Brain microvascular endothelial cell (primary cell): ENCODE data around the gene CBX4.

Experiments
- DNase-seq: peaks from one replicate; pipeline ENCODE4 v3.0.0-alpha.2; 2020
- H3K27ac ChIP-seq: fragments of 250-450 bp; sonication (Bioruptor Pico); 2 replicates; pipeline ENCODE4 v1.5.1; 2020; ENCODE audit warnings: mild to moderate bottlenecking, moderate library complexity
- H3K27me3 ChIP-seq: fragments of 250-450 bp; sonication (Bioruptor Pico); replicated peaks from 2 replicates; pipeline ENCODE4 v1.5.1; 2020; ENCODE audit warnings: mild to moderate bottlenecking
- H3K36me3 ChIP-seq: fragments of 250-450 bp; sonication (Bioruptor Pico); replicated peaks from 2 replicates; pipeline ENCODE4 v1.5.1; 2020; ENCODE audit warnings: mild to moderate bottlenecking
- H3K4me3 ChIP-seq: 2 replicates; pipeline ENCODE4 v1.5.1; 2011; ENCODE audit warnings: low read depth, mild to moderate bottlenecking, control low read depth, low read length, moderate library complexity
- CTCF ChIP-seq: IDR thresholded peaks from 2 replicates; pipeline ENCODE4 v1.5.1; 2011; ENCODE audit warnings: low read depth, mild to moderate bottlenecking, moderate library complexity, low read length, control low read depth, inconsistent platforms; ENCODE audit errors: missing control alignments
- in situ Hi-C: cut with HindIII; loops from 2 replicates; pipeline ENCODE4 v1.10.0; 2017; ENCODE audit warnings: low sequenced_read_pairs, low pct_ligation_motif_present

CBX4 gene

GRCh38 chr17:79806446-79806760 is 32.8 kb downstream of the CBX4 start:
- DNase-seq = no peak
- in situ Hi-C loops = no loop called here
- TF ChIP-seq CTCF = no peak
- peaks cover 87% of the 10 kb centered on the region for H3K27me3 ChIP-seq
- H3K27ac ChIP-seq = no peak overlapping the region
- no peaks in the 10 kb centered on the region for H3K36me3 ChIP-seq
- no peak overlapping the region for H3K4me3 ChIP-seq

DNA sequence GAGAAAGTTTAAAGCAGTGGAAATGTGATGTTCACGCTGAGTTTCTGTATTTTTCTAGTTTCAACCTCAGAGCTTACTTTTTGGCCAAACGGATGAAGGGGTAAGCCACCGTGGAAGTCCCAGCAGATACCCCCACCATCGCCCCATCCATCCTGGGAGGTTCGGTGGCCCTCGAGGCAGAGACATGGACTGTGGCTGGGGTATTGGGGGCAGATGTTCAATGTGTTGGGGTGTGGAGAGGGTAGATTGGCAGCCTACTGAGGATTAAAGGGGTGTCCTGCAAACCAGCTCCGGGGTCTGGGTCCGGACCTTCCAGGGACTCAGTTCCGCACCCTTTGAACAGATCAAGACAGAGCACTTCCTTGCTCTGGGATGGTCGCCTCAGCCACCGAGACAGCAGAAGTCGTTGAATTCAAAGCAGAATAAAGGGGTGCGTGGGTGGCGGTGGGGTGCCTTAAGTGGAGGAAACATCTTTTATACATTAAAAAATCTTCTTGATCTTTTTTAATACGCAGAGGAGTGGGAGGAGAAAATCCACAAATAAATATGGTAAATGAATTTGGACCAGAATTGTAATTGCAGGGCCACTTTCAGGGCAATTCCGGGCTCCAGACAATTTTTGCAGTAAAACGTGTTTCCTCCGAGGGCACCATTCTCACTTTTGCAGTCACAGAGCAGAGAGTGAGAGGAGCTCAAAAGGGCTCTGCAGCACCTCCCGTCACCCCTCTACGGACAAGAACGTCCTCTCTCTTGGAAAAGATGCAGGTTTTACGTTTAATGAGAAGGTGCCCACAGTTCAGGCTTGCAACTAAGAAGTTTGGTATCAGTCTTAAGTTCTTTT is 34.2 kb downstream of the CBX4 start:
- Histone ChIP-seq H3K27ac (no peak overlapping the region), H3K27me3 (peaks cover 90% of the 10 kb centered on the region), H3K4me3 (no peak overlapping the region), H3K36me3 (no peaks in the 10 kb centered on the region)
- DNase-seq = no peak
- no peak for TF ChIP-seq CTCF
- in situ Hi-C loops = no loop called here

DNA sequence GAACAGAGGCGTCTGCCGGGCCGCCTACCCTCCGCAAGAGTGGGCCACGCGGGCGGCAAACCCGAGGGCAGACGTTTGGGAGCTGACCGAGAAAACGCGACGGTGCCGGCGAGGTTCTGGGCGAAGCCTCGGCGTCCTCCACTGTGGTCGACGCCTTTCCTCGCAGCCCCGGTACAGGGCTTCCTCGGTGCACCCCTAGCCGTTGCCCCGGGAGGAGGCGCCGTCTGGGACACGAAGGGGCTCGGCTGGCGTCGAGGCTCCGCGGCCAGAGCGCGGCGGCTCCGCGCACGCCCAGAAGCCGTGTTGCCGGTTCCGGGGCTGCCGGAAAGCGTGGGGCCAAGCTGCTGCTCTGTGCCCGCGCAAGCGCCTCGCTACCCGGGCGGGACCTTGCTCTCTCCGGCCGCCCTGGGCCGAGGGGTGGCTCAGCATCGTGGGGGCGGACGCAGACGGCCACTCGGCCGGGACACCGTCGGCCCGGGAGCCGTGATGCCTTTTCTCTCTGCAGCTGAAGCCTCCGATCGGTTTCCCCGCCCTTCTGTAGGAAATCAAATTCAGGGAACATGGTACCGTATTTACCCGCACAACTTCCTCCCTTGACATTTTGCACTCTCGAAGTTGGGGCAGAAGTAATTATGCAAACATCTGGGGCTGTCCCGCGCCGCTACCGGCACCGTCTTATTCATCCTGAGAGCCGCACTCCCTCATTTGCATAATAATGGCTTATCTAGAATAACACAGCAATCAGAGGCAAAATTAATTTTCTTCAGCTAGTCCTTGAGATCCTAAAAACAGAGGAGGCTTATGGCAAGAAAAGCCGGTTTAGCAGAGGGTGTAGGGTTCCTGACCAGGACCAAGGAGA is 35.0 kb downstream of the CBX4 start:
- H3K36me3 ChIP-seq = no peaks in the 10 kb centered on the region
- DNase-seq = no peak
- H3K4me3 ChIP-seq = no peak overlapping the region
- H3K27me3 ChIP-seq = peaks cover 96% of the 10 kb centered on the region
- no peak overlapping the region for H3K27ac ChIP-seq
- in situ Hi-C loops = no loop called here
- no peak for TF ChIP-seq CTCF

DNA sequence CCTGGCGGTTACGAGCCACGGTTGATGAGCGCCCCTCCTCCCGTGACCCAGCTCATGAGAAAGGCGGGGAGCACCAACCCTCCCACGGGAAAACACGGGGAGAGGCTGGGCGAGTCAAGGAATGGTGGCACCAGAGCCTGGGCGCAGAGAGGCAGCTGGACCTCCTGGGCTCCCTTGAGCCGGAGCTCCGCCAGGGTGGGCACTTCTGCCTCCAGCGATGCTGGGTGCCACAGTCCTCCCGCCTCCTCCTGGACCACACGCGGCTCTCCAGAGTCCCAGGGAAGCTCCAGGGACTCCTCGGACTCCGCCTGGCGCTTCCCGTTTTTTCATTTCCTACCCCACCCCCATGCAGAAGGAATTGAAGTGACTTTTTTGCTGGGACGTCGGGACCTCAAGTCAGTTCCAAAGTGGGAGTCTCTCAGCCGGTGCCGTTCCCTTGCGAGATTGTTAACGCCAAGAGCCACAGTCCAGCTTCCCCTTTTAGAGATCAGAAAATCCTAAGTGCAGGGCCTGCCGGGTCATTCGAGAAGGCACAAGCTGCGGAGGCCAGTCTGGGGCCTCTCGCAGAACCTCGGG is 35.7 kb downstream of the CBX4 start:
- DNase-seq = no peak
- in situ Hi-C loops = no loop called here
- H3K27me3 ChIP-seq = peaks cover 96% of the 10 kb centered on the region
- TF ChIP-seq CTCF = no peak
- H3K27ac ChIP-seq = no peak overlapping the region
- no peaks in the 10 kb centered on the region for H3K36me3 ChIP-seq
- H3K4me3 ChIP-seq = no peak overlapping the region

GRCh38 chr17:79802736-79803420 is 36.4 kb downstream of the CBX4 start:
- in situ Hi-C loops = no loop called here
- H3K4me3 ChIP-seq = no peak overlapping the region
- no peaks in the 10 kb centered on the region for H3K36me3 ChIP-seq
- H3K27ac ChIP-seq = no peak overlapping the region
- H3K27me3 ChIP-seq = peaks cover 97% of the 10 kb centered on the region
- no peak for DNase-seq
- no peak for TF ChIP-seq CTCF
